SU-DHL-6 (cell line): ENCODE data around the gene PRDX4.
"Not testable (repeated sequence)": the region's sequence is repeated elsewhere in the genome, so short reads cannot be mapped to it uniquely, and the experiment has no call there.

ENCODE experiments used
- H2AFZ ChIP-seq: fragments of 200-600 bp; sonication (generic); 2 replicates; pipeline ENCODE4 v1.6.1; 2014; ENCODE audit warnings: low read depth, mild to moderate bottlenecking, moderate library complexity, mixed read lengths, antibody characterized with exemption, low read length; ENCODE audit not compliant: severe bottlenecking
- H3F3A ChIP-seq: fragments of 200-600 bp; shearing (Covaris generic); 2 replicates; pipeline ENCODE4 v1.6.0; 2016; ENCODE audit warnings: antibody characterized with exemption, mild to moderate bottlenecking; ENCODE audit not compliant: insufficient read depth
- H3K27ac ChIP-seq: fragments of 200-600 bp; sonication (generic); 2 replicates; pipeline ENCODE4 v1.5.1; 2016; ENCODE audit warnings: low read depth, mild to moderate bottlenecking, low read length, moderate library complexity, mixed read lengths
- H3K27me3 ChIP-seq: fragments of 200-600 bp; sonication (generic), shearing (Covaris generic); 2 replicates; pipeline ENCODE4 v1.6.0; 2014; ENCODE audit warnings: mild to moderate bottlenecking, low read length
- H3K36me3 ChIP-seq: fragments of 200-600 bp; sonication (generic); 2 replicates; pipeline ENCODE4 v1.6.1; 2014; ENCODE audit warnings: mild to moderate bottlenecking, low read length, mixed read lengths
- H3K4me2 ChIP-seq: fragments of 300-600, 200-600 bp; shearing (Covaris generic), sonication (generic); 2 replicates; pipeline ENCODE4 v1.6.0; 2014; ENCODE audit warnings: low read length, low read depth, mild to moderate bottlenecking; ENCODE audit not compliant: poor library complexity, severe bottlenecking
- H3K4me3 ChIP-seq: fragments of 200-600 bp; sonication (generic); 2 replicates; pipeline ENCODE4 v1.5.1; 2014; ENCODE audit warnings: antibody characterized with exemption, low read length, mild to moderate bottlenecking, mixed read lengths; ENCODE audit not compliant: insufficient read depth, poor library complexity, severe bottlenecking
- H3K79me2 ChIP-seq: fragments of 200-600 bp; sonication (generic); 2 replicates; pipeline ENCODE4 v1.6.1; 2014; ENCODE audit warnings: mild to moderate bottlenecking, low read length, moderate library complexity; ENCODE audit not compliant: insufficient read depth
- H3K9ac ChIP-seq: fragments of 200-600 bp; sonication (generic); 2 replicates; pipeline ENCODE4 v1.7.0; 2014; ENCODE audit warnings: mild to moderate bottlenecking, low read length
- H3K9me2 ChIP-seq: fragments of 200-600 bp; sonication (generic); replicated peaks from 2 replicates; pipeline ENCODE4 v1.6.1; 2014; ENCODE audit warnings: low read length; ENCODE audit not compliant: insufficient read depth
- H3K9me3 ChIP-seq: fragments of 200-600 bp; sonication (generic); 2 replicates; pipeline ENCODE4 v1.6.1; 2014; ENCODE audit warnings: low read length, mixed read lengths; ENCODE audit not compliant: insufficient read depth
- H4K20me1 ChIP-seq: fragments of 200-600 bp; sonication (generic); 2 replicates; pipeline ENCODE4 v1.6.1; 2014; ENCODE audit warnings: low read depth, mild to moderate bottlenecking, antibody characterized with exemption, low read length, moderate library complexity, mixed read lengths
- CTCF ChIP-seq: fragments of 200-600 bp; sonication (generic); IDR thresholded peaks from one replicate; pipeline ENCODE4 v1.5.1; 2017; ENCODE audit warnings: antibody characterized with exemption, mild to moderate bottlenecking, low read length, moderate library complexity; ENCODE audit not compliant: insufficient read depth, poor library complexity, severe bottlenecking
- EZH2phosphoT487 ChIP-seq: fragments of 200-600 bp; sonication (generic), shearing (Covaris generic); conservative IDR thresholded peaks from 2 replicates; pipeline ENCODE4 v1.6.1; 2018; ENCODE audit warnings: mild to moderate bottlenecking, antibody characterized with exemption, low read length, moderate library complexity, mixed read lengths

PRDX4 gene

GRCh38 chrX:23659339-23659738 is 8.0 kb upstream of the PRDX4 start:
- H3K9me3 ChIP-seq, result no peaks in the 10 kb centered on the region
- H3K27me3 ChIP-seq, result no peaks in the 10 kb centered on the region
- no peaks in the 10 kb centered on the region for H3K36me3 ChIP-seq
- H3K79me2 ChIP-seq, result no peaks in the 10 kb centered on the region
- no peak overlapping the region for H3K4me3 ChIP-seq
- no peak overlapping the region for H3K4me2 ChIP-seq
- H4K20me1 ChIP-seq, result no peaks in the 10 kb centered on the region
- no peak for TF ChIP-seq EZH2phosphoT487
- no peak for TF ChIP-seq CTCF
- H3F3A ChIP-seq, result no peaks in the 10 kb centered on the region
- H2AFZ ChIP-seq, result no peak overlapping the region
- H3K27ac ChIP-seq, result no peak overlapping the region
- H3K9me2 ChIP-seq, result no peaks in the 10 kb centered on the region
- H3K9ac ChIP-seq, result no peak overlapping the region

GRCh38 chrX:23660083-23660765 is 7.1 kb upstream of the PRDX4 start:
- not testable (repeated sequence) for H3F3A ChIP-seq, H3K9me2 ChIP-seq, H3K9me3 ChIP-seq, H3K4me2 ChIP-seq, H2AFZ ChIP-seq, H3K9ac ChIP-seq, H4K20me1 ChIP-seq, H3K27ac ChIP-seq, H3K79me2 ChIP-seq, H3K36me3 ChIP-seq, H3K27me3 ChIP-seq, H3K4me3 ChIP-seq

- no peaks in the 10 kb centered on the region for H4K20me1 ChIP-seq
- H3K27ac ChIP-seq, result no peak overlapping the region
- no peaks in the 10 kb centered on the region for H3K79me2 ChIP-seq
- H3K9me3 ChIP-seq, result no peaks in the 10 kb centered on the region
- no peaks in the 10 kb centered on the region for H3K9me2 ChIP-seq
- no peak overlapping the region for H2AFZ ChIP-seq
- no peaks in the 10 kb centered on the region for H3K27me3 ChIP-seq
- TF ChIP-seq EZH2phosphoT487 (no peak), CTCF (no peak)
- H3K4me2 ChIP-seq, result no peak overlapping the region
- no peaks in the 10 kb centered on the region for H3K36me3 ChIP-seq
- no peak overlapping the region for H3K4me3 ChIP-seq
- H3K9ac ChIP-seq, result no peak overlapping the region
- no peaks in the 10 kb centered on the region for H3F3A ChIP-seq
These were observed 6.5 kb upstream of the PRDX4 start for GRCh38 chrX:23660766-23661132.

- no peak overlapping the region for H3K9ac ChIP-seq
These were observed 5.6 kb upstream of the PRDX4 start for GRCh38 chrX:23661671-23662070.

More at GRCh38 chrX:23661671-23662070, 5.6 kb upstream of the PRDX4 start:
- H3K9me3 ChIP-seq, result no peaks in the 10 kb centered on the region
- H3F3A ChIP-seq, result no peaks in the 10 kb centered on the region
- no peak overlapping the region for H3K27ac ChIP-seq
- no peaks in the 10 kb centered on the region for H3K9me2 ChIP-seq
- H3K4me2 ChIP-seq, result no peak overlapping the region
- H3K79me2 ChIP-seq, result no peaks in the 10 kb centered on the region
- no peak overlapping the region for H2AFZ ChIP-seq
- no peak overlapping the region for H3K4me3 ChIP-seq
- no peaks in the 10 kb centered on the region for H4K20me1 ChIP-seq
- H3K36me3 ChIP-seq, result no peaks in the 10 kb centered on the region
- no peaks in the 10 kb centered on the region for H3K27me3 ChIP-seq
- TF ChIP-seq EZH2phosphoT487, result no peak
- TF ChIP-seq CTCF, result no peak
